Lower leg skin (tissue), 4 donors: ENCODE results near the gene GAREM1. TPM values are rescaled to one million over a fixed set of nuclear protein-coding genes. Genes with fewer than 3 reads are reported as not detected.

Experiments used
- DNase-seq, 2 donors: peaks; one replicate each; pipeline ENCODE4 v3.0.0-alpha.2; 2019; ENCODE audit warnings: low spot score in 2 of 2
- H3K4me3 ChIP-seq: fragments of 200-600 bp; sonication (generic); 2 replicates; pipeline ENCODE4 v1.5.1; 2017; ENCODE audit warnings: mild to moderate bottlenecking, low read depth; ENCODE audit not compliant: poor library complexity, severe bottlenecking
- POLR2A ChIP-seq, 2 donors: fragments of 450-650 bp; IDR thresholded peaks; one replicate each; pipeline ENCODE4 v1.6.1; 2016 to 2017; ENCODE audit warnings: antibody characterized with exemption in 2 of 2, mild to moderate bottlenecking in 1 of 2, moderate library complexity in 1 of 2
- WGBS, 2 donors: methylation state at CpG; one replicate each; pipeline ENCODE4 v1.1.5; 2018; 5-methylcytosine and 5-hydroxymethylcytosine counted together
- intact Hi-C: fragments of 100-400 bp; cut with DNase I; formaldehyde crosslinking; loops from one replicate; pipeline ENCODE4 v1.15.0; 2023; ENCODE audit warnings: low total_unique reads
- total RNA-seq, 4 donors: library from RNA; depleted of rRNA; stranded (reverse); fragments of >200 nt; gene quantifications; one replicate each; pipeline ENCODE4 v1.1.0, GENCODE V29; 2016
- TF ChIP-seq, protein P1 (sequence below), 3 donors: fragments of 450-650 bp; IDR thresholded peaks; one replicate each; pipeline ENCODE4 v1.5.1; 2016; ENCODE audit warnings: antibody characterized with exemption in 3 of 3, mild to moderate bottlenecking in 3 of 3, moderate library complexity in 2 of 3

The GAREM1 gene
- total RNA-seq, 4 donors from 2014 or later, result 41.1 to 70.9 (median 49.6) TPM

DNA sequence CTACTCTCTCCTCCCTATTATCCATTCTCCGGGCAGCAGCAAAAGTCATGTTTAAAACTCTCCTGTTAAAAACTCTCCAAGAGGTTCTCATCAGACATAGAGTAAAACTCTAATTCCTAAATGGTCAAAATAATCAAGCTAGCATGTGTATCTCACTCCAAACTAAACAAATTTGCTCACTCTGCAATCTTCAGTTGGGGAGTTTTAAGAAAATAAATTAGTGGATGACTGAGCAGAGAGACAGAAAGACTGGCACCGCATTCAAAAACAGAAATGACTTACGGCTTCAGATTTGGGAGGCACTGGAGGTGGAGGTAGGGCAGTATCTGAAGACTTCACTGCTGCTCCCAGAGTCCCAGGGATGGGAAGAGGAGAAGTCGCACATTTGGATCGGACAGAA lies 183.9 kb downstream of the GAREM1 start:
- intact Hi-C loops, result loop anchor here (5.0 kb wide), 1 partner anchor 186 kb away; the partner anchor contains the start of gene GAREM1
- 92 to 95% methylated on average over 5 of the region's 5 CpGs for WGBS, 2 donors
- DNase-seq, result no peak
- H3K4me3 ChIP-seq, result no peak overlapping the region
- TF ChIP-seq, protein P1, sequence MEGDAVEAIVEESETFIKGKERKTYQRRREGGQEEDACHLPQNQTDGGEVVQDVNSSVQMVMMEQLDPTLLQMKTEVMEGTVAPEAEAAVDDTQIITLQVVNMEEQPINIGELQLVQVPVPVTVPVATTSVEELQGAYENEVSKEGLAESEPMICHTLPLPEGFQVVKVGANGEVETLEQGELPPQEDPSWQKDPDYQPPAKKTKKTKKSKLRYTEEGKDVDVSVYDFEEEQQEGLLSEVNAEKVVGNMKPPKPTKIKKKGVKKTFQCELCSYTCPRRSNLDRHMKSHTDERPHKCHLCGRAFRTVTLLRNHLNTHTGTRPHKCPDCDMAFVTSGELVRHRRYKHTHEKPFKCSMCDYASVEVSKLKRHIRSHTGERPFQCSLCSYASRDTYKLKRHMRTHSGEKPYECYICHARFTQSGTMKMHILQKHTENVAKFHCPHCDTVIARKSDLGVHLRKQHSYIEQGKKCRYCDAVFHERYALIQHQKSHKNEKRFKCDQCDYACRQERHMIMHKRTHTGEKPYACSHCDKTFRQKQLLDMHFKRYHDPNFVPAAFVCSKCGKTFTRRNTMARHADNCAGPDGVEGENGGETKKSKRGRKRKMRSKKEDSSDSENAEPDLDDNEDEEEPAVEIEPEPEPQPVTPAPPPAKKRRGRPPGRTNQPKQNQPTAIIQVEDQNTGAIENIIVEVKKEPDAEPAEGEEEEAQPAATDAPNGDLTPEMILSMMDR (IDR thresholded peaks at IDR 0.05), result no peak
- TF ChIP-seq POLR2A (IDR thresholded peaks at IDR 0.05), result no peak

DNA sequence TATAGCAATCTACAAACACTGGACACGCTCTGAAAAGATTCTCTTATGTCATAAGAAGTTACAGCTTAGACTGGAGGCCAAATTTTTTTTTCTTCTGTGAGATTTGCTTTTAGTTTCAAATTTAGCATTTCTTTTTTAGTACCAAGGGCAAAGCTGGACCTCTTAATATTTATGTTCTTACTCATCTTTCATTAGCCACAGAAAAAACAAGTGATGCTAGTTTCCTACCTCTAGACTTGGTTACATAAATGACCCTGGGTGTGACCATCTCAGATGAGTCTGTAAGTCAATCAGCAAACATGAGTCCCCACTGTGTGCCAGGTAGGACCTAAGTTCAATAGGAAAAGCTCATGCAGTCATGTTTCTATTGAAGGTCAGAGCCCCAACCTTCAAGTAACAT lies 186.4 kb downstream of the GAREM1 start:
- TF ChIP-seq, protein P1 (IDR thresholded peaks at IDR 0.05), result no peak
- no peak for TF ChIP-seq POLR2A (IDR thresholded peaks at IDR 0.05)
- WGBS, 2 donors, result 74 to 85% methylated on average over 1 of the region's 1 CpG
- DNase-seq, result no peak
- no peak overlapping the region for H3K4me3 ChIP-seq
- intact Hi-C loops, result no loop called here

DNA sequence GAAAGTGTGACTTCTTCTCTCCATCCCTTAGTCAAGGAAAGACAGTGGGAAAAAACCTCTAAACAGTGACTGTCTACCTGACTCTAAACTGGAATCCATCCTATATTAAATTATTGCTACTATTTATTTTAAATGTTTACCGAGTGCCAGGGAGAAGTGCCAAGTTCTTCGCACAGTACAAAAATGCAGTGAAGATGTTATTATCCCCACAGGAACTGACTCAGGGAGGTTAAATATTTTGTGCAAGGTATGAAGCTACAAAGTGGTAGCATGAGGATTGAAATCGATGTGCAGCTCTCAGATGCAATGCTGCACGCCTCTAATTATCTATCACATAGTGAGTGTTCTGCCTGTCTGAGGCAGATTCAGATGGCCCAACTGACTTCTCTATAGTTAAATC lies 189.8 kb downstream of the GAREM1 start:
- DNase-seq, result no peak
- H3K4me3 ChIP-seq, result no peak overlapping the region
- intact Hi-C loops, result no loop called here
- WGBS, 2 donors, result 69 to 76% methylated on average over 4 of the region's 4 CpGs
- no peak for TF ChIP-seq POLR2A (IDR thresholded peaks at IDR 0.05)
- TF ChIP-seq, protein P1 (IDR thresholded peaks at IDR 0.05), result no peak

DNA sequence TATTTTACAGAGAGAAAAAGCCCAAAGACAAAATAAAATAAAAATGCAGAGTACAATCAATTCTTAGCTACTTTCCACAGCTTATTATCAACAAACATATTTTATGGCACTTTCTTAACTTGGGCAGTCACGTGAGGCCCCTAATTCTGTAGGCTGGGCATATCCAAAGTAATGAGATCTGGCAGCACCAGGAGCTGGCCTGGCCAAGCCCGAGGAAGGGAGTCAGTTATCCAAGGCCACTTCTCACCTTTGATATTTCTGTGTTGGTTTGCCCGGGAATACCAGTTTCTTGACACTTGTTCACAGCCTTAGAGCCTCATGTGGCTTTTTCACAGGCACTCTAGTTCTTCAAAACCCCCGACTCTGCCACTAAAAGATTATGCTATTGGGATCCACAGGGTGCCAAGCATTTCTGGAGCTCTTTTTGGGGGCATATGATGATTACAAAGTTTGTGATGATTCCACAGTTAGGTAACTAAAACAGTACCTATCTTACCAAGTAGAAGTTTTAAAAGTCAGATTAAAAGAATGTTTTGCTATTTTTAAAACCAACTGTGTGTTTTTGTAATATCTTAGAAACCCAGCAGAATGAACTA lies 190.4 kb downstream of the GAREM1 start:
- DNase-seq, result no peak
- intact Hi-C loops, result no loop called here
- TF ChIP-seq, protein P1 (IDR thresholded peaks at IDR 0.05), result no peak
- no peak for TF ChIP-seq POLR2A (IDR thresholded peaks at IDR 0.05)
- 81 to 86% methylated on average over 4 of the region's 4 CpGs for WGBS, 2 donors
- no peak overlapping the region for H3K4me3 ChIP-seq

DNA sequence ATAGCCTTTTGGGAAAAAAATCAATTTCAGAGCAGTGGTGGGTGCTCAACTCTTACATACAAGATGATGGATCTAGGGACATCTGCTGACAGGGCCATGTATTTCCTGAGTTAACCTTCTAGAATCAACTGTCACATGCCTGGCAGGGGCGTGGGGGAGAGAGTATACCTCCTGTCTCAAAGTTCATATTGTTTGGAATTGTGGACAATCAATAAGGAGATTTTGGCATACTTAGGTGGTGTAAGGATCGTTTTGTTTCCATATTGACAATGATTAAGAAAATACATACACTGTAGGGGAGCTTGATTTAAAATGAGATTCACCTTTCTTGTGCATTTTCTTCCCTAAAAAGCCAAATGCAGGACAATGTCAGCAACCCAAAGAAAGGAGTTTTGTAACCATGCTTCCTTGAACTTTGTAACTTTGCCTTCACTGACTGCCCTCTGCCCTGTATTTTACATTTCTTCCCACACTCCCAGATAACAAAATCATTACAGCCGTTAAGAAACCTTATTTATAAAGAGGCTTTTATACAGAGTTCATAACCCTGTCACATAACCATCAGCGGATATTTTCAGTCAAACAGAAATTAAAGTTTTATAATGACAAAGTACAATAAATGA lies 192.4 kb downstream of the GAREM1 start:
- no peak for TF ChIP-seq POLR2A (IDR thresholded peaks at IDR 0.05)
- TF ChIP-seq, protein P1 (IDR thresholded peaks at IDR 0.05), result no peak
- no peak overlapping the region for H3K4me3 ChIP-seq
- DNase-seq, result no peak
- intact Hi-C loops, result loop anchor here (10.0 kb wide), 2 partner anchors 113 to 277 kb away; no protein-coding TSS in a partner anchor
- WGBS, 2 donors, result 76 to 84% methylated on average over 4 of the region's 4 CpGs
